Liver (tissue), 3 donors: ENCODE measurements around the gene SGSH.

ENCODE experiments used
- ATF3 ChIP-seq: IDR thresholded peaks from 2 replicates; pipeline ENCODE4 v1.6.1; 2016; ENCODE audit warnings: antibody characterized with exemption
- HNF4A ChIP-seq, 2 donors: conservative IDR thresholded peaks; 2 replicates each; pipeline ENCODE4 v1.6.1; 2016; ENCODE audit warnings: antibody characterized with exemption in 2 of 2, mild to moderate bottlenecking in 2 of 2
- HNF4G ChIP-seq: IDR thresholded peaks from 2 replicates; pipeline ENCODE4 v1.6.1; 2016; ENCODE audit warnings: antibody characterized with exemption
- NR2F2 ChIP-seq: IDR thresholded peaks from 2 replicates; pipeline ENCODE4 v1.6.1; 2016; ENCODE audit warnings: antibody characterized with exemption
- RAD21 ChIP-seq, 2 donors: IDR thresholded peaks; 2 replicates each; pipeline ENCODE4 v1.6.1; 2016; ENCODE audit warnings: antibody characterized with exemption in 2 of 2, mild to moderate bottlenecking in 2 of 2
- RXRA ChIP-seq, 2 donors: IDR thresholded peaks; 2 replicates each; pipeline ENCODE4 v1.6.1; 2017 to 2018; ENCODE audit warnings: antibody characterized with exemption in 2 of 2, mild to moderate bottlenecking in 1 of 2
- SP1 ChIP-seq: IDR thresholded peaks from 2 replicates; pipeline ENCODE4 v1.6.1; 2018; ENCODE audit warnings: antibody characterized with exemption, mild to moderate bottlenecking
- YY1 ChIP-seq: IDR thresholded peaks from 2 replicates; pipeline ENCODE4 v1.6.1; 2016; ENCODE audit warnings: antibody characterized with exemption, mild to moderate bottlenecking
- TF ChIP-seq, protein P1 (sequence below): fragments of 150-350 bp; IDR thresholded peaks from 2 replicates; pipeline ENCODE4 v1.5.1; 2017; ENCODE audit warnings: improper control_type of control experiment, low read depth, low read length; ENCODE audit not compliant: missing input control
- donor health status: healthy.
- donor health status: healthy.

- TF ChIP-seq YY1, result no peak
- TF ChIP-seq RXRA (IDR thresholded peaks at IDR 0.05), result no peak
- TF ChIP-seq, protein P1, sequence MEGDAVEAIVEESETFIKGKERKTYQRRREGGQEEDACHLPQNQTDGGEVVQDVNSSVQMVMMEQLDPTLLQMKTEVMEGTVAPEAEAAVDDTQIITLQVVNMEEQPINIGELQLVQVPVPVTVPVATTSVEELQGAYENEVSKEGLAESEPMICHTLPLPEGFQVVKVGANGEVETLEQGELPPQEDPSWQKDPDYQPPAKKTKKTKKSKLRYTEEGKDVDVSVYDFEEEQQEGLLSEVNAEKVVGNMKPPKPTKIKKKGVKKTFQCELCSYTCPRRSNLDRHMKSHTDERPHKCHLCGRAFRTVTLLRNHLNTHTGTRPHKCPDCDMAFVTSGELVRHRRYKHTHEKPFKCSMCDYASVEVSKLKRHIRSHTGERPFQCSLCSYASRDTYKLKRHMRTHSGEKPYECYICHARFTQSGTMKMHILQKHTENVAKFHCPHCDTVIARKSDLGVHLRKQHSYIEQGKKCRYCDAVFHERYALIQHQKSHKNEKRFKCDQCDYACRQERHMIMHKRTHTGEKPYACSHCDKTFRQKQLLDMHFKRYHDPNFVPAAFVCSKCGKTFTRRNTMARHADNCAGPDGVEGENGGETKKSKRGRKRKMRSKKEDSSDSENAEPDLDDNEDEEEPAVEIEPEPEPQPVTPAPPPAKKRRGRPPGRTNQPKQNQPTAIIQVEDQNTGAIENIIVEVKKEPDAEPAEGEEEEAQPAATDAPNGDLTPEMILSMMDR, result no peak
- TF ChIP-seq NR2F2, result no peak
- TF ChIP-seq HNF4G, result no peak
- TF ChIP-seq RAD21 (IDR thresholded peaks at IDR 0.05), result no peak
- TF ChIP-seq ATF3, result no peak
- no peak for TF ChIP-seq SP1
- no peak for TF ChIP-seq HNF4A (conservative IDR thresholded peaks at IDR 0.05)
Measured at GRCh38 chr17:80220054-80220735, at the start of gene SGSH, which contains the start of gene SLC26A11.
